PC-9 (cell line): ENCODE measurements around the gene APELA.
"Not testable (repeated sequence)": the region's sequence is repeated elsewhere in the genome, so short reads cannot be mapped to it uniquely, and the experiment has no call there.

ENCODE experiments used
- EZH2 ChIP-seq: fragments of 200-600 bp; sonication (generic); IDR thresholded peaks from 2 replicates; pipeline ENCODE4 v1.8.0; 2017; ENCODE audit warnings: antibody characterized with exemption, low read depth
- TF ChIP-seq, protein P1 (sequence below): fragments of 200-600 bp; sonication (generic); conservative IDR thresholded peaks from 2 replicates; pipeline ENCODE4 v1.6.1; 2017; ENCODE audit warnings: mixed run types, antibody characterized with exemption, mild to moderate bottlenecking, moderate library complexity

DNA sequence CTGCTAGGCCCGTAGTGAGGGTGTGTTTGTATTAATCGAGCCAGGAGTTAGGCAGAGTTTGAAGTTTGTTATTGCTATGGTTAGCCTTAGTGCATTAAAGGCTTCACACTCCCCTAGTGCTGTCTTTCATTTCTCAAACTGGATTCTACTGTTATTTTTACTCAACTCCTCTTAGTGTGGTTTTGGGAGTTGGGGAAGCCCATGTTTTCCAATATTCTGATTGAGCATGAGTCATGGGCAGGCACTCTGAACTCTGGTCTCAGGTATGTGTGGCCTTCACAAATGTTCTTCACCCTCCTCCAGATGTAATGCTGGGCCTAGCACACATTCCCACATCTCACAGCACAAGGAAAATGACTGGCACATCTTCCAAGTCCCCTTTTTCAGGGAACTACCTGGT is 50.1 kb downstream of the APELA start:
- TF ChIP-seq, protein P1, sequence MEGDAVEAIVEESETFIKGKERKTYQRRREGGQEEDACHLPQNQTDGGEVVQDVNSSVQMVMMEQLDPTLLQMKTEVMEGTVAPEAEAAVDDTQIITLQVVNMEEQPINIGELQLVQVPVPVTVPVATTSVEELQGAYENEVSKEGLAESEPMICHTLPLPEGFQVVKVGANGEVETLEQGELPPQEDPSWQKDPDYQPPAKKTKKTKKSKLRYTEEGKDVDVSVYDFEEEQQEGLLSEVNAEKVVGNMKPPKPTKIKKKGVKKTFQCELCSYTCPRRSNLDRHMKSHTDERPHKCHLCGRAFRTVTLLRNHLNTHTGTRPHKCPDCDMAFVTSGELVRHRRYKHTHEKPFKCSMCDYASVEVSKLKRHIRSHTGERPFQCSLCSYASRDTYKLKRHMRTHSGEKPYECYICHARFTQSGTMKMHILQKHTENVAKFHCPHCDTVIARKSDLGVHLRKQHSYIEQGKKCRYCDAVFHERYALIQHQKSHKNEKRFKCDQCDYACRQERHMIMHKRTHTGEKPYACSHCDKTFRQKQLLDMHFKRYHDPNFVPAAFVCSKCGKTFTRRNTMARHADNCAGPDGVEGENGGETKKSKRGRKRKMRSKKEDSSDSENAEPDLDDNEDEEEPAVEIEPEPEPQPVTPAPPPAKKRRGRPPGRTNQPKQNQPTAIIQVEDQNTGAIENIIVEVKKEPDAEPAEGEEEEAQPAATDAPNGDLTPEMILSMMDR: not testable (repeated sequence)
- not testable (repeated sequence) for TF ChIP-seq EZH2
